GM12864 (cell line): ENCODE results near the gene PRSS36.
"Not testable (repeated sequence)": the region's sequence is repeated elsewhere in the genome, so short reads cannot be mapped to it uniquely, and the experiment has no call there.

Experiments
- DNase-seq: peaks from one replicate; pipeline ENCODE4 v3.0.0-alpha.2; 2011; ENCODE audit warnings: low read depth
- H3K4me3 ChIP-seq: 2 replicates; pipeline ENCODE4 v1.5.1; 2011; ENCODE audit warnings: mild to moderate bottlenecking, low read depth, low read length, control low read depth
- TF ChIP-seq, protein P1 (sequence below): IDR thresholded peaks from 2 replicates; pipeline ENCODE4 v1.5.1; 2011; ENCODE audit warnings: low read depth, mild to moderate bottlenecking, moderate library complexity, low read length, control low read depth, inconsistent platforms; ENCODE audit errors: missing control alignments

Gene PRSS36

DNA sequence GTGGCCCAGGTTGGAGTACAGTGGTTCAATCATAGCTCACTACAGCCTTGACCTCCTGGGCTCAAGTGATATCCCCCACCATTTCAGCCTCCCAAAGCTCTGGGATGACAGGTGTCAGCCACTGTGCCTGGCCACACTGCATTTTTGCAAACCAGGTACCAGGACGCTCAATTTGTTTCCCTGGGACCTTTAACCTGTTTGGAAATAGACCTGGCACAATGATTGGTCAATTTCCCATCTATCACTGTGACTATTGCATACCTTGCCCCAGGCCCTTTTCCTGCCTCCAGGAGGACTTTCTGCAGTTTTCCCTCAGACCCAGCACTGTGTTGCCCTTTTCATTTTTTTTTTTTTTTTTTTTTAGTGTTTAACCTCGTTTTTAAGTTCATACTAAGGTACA is 19.0 kb upstream of the PRSS36 start:
- H3K4me3 ChIP-seq = no peak overlapping the region
- no peak for DNase-seq
- TF ChIP-seq, protein P1, sequence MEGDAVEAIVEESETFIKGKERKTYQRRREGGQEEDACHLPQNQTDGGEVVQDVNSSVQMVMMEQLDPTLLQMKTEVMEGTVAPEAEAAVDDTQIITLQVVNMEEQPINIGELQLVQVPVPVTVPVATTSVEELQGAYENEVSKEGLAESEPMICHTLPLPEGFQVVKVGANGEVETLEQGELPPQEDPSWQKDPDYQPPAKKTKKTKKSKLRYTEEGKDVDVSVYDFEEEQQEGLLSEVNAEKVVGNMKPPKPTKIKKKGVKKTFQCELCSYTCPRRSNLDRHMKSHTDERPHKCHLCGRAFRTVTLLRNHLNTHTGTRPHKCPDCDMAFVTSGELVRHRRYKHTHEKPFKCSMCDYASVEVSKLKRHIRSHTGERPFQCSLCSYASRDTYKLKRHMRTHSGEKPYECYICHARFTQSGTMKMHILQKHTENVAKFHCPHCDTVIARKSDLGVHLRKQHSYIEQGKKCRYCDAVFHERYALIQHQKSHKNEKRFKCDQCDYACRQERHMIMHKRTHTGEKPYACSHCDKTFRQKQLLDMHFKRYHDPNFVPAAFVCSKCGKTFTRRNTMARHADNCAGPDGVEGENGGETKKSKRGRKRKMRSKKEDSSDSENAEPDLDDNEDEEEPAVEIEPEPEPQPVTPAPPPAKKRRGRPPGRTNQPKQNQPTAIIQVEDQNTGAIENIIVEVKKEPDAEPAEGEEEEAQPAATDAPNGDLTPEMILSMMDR = no peak

DNA sequence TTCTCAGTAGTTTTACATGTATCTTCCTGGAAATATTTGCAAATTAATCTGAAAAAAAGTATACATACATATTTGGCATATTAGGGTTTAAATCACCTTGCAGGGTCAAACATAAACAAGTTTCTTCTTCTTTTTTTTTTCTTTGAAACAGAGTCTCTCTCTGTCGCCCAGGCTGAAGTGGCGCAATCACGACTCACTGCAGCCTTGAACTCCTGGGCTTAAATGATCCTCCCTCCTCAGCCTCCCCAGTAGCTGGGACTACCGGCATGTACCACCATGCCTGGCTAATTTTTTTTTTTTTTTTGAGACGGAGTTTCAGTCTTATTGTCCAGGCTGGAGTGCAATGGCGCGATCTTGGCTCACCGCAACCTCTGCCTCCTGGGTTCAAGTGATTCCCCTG is 17.4 kb upstream of the PRSS36 start:
- no peak overlapping the region for H3K4me3 ChIP-seq
- DNase-seq = no peak
- TF ChIP-seq, protein P1 = no peak

DNA sequence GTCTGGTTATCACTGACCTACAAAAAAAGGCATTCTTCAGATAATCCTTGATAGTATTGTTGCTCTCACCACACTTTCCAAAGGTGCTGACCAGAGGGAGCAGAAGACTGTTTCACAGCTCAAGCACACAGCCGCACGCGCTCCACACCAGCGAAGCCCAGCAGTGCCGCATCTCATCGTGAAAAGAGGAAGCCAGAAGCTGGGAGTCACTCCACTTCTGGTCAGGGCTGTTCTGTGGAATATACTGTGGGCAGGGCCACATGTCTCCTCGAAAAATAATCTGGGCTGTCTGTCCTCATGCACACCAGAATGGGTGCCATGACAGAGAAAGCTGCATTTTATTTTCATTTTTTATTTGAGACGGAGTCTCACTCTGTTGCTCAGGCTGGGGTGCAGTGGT is 7.3 kb upstream of the PRSS36 start:
- no peak for DNase-seq
- no peak overlapping the region for H3K4me3 ChIP-seq

DNA sequence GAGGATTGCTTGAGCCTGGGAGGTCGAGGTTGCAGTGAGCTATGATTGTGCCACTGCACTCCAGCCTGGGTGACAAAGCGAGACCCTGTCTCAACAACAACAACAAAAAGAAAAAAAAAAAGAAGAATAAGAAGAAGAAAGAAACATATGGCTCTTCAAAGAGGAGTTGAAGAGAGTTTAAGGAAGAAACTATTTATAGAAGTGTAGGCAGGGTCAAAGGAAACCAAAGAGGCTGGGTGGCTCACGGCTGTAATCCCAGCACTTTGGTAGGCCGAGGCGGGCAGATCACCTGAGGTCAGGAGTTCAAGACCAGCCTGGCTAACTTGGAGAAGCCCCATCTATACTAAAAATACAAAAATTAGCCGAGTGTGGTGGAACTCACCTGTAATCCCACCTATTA is 1.1 kb upstream of the PRSS36 start:
- not testable (repeated sequence) for DNase-seq, H3K4me3 ChIP-seq

More for the DNA sequence above, 7.3 kb upstream of the PRSS36 start:
- TF ChIP-seq, protein P1 = no peak

GRCh38 chr16:31149332-31149731 is 534 bp downstream of the PRSS36 start:
- no peak overlapping the region for H3K4me3 ChIP-seq
- TF ChIP-seq, protein P1 = no peak
- no peak for DNase-seq

DNA sequence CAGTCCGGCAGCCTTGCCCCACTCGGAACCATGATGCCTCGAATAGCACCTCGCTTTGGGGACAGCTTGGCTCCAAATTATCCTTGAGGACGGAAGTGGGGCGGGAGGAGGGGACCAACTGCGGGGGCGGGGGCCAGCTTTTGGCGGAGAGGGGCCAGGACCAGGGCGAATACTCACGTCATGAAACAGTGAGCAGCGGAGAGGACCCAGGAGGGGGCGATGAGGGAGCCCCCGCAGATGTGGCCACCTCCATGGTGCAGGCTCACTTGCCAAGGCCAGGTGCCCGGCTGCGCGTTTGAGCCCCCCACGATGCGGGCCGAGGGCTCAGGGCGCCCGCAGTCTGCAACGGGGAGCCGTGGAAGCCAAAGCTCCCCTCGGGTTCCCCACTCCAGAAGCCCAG is 970 bp downstream of the PRSS36 start:
- H3K4me3 ChIP-seq = no peak overlapping the region
- no peak for DNase-seq
- TF ChIP-seq, protein P1 = no peak

DNA sequence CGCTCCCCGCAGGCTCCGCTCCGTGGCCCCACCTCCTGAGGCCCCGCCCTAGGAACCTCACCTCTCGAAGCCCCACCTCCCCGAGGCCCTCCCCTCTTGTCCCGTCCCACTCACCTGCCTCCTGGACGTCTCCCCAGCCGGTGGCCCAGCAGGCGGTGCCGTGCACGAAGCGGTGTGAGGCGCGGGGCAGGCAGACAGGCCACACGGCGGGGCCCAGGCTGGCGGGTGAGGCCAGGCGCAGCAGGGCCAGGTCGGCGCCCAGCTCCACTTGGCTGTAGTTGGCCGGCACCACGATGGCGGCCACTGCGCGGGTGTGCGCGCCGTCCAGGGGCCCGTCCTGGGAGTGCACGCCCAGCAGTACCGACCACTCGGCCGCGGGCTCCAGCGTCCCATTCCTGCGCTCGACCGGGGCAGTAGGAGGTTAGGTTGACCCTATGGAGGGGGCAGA is 1.6 kb downstream of the PRSS36 start:
- DNase-seq = no peak
- no peak overlapping the region for H3K4me3 ChIP-seq
- TF ChIP-seq, protein P1 = no peak
